Left lobe of liver (tissue), 1 donor: ENCODE data around the gene MGA. TPM values are rescaled to one million over a fixed set of nuclear protein-coding genes. Genes with fewer than 3 reads are reported as not detected.

Experiments
- total RNA-seq: library from RNA; stranded (reverse); gene quantifications from one replicate; pipeline ENCODE4 v1.2.1, GENCODE V29; 2021
- donor health status: DM: no; HTN: yes; CAD: no.

MGA gene
- total RNA-seq, 1 donor from 2014 or later: 10.7 TPM

Other genes with a start within 250 kb of the MGA start
- gene RTF1, start 243.3 kb upstream of the MGA start, total RNA-seq: 10.5 TPM
- 0.91 TPM for gene ITPKA, start 166.5 kb upstream of the MGA start, total RNA-seq
- gene LTK, start 146.6 kb upstream of the MGA start, total RNA-seq: 2.3 TPM
- 23.3 TPM for gene RPAP1, start 116.1 kb upstream of the MGA start, total RNA-seq
- 1.5 TPM for gene TYRO3, start 101.2 kb upstream of the MGA start, total RNA-seq
- gene MAPKBP1, start 114.1 kb downstream of the MGA start, total RNA-seq: 6.6 TPM
- 8.9 TPM for gene JMJD7, start 167.7 kb downstream of the MGA start, total RNA-seq
- gene PLA2G4B, start 178.4 kb downstream of the MGA start, total RNA-seq: 5.9 TPM
- gene SPTBN5, start 233.6 kb downstream of the MGA start, total RNA-seq: 3.5 TPM